HG03066 (cell line): ENCODE results near the gene RAD23A.
"Not testable (repeated sequence)": the region's sequence is repeated elsewhere in the genome, so short reads cannot be mapped to it uniquely, and the experiment has no call there.

Experiments
- ATAC-seq: cut with Tn5 transposase; IDR thresholded peaks from one replicate; pipeline ENCODE4 v1.9.1; 2021; ENCODE audit warnings: low read depth; ENCODE audit not compliant: unreplicated experiment

Gene RAD23A

DNA sequence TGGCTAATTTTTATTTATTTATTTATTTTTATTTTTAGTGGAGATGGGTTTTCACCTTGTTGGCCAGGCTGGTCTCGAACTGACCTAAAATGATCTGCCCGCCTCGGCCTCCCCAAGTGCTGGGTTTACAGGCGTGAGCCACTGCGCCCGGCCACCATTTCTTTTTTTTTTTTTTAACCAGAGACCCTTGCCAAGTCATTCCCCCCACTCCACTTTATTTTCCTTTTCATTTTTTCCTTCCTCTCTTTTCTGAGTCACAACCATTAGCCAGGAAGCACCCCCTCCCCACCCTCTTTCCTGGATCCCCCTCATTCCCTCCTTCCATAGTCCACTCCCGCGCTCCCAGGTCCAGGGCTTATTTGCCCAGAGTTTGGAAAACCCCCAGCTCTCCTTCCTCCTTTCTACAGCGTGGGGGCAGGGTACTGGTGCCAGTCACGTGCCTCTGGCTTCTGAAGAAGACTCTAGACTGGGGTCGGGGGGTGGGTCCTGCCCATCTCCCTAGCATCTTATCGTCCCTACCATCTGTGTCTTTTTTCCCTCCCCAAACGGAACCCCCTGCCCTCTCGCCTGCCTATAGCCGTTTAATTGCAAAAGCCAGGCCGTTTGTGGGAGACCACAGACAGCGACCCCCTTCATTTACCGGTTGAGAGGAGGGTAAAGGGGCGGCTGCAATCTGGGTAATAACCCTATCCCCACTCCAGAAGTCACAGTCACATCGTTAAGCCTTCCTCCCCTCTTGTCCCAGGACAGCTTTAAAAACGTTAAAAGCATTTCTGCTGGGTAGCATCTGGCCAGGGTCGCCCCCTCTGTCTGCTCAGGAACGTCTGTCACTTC is 8.4 kb upstream of the RAD23A start:
- ATAC-seq: no peak

- peak; percentile 85 for ATAC-seq
These were observed 7.5 kb upstream of the RAD23A start, which contains the start of gene CALR for GRCh38 chr19:12937927-12938778. TSS of gene CALR (plus strand) at chr19:12938609. CDS start at chr19:12938680, 71 bp downstream.

- ATAC-seq: no peak
These were observed 6.7 kb upstream of the RAD23A start for GRCh38 chr19:12938779-12939601.

DNA sequence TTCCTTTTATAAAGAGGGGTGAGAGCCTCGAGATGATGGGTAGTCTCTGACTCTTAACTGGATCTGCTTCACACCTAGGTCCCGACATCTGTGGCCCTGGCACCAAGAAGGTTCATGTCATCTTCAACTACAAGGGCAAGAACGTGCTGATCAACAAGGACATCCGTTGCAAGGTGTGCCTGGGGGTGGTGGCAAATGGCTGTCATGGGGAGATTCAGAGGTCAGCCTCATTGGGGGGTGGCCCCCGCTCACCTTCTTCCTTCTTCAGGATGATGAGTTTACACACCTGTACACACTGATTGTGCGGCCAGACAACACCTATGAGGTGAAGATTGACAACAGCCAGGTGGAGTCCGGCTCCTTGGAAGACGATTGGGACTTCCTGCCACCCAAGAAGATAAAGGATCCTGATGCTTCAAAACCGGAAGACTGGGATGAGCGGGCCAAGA is 5.7 kb upstream of the RAD23A start:
- no peak for ATAC-seq

DNA sequence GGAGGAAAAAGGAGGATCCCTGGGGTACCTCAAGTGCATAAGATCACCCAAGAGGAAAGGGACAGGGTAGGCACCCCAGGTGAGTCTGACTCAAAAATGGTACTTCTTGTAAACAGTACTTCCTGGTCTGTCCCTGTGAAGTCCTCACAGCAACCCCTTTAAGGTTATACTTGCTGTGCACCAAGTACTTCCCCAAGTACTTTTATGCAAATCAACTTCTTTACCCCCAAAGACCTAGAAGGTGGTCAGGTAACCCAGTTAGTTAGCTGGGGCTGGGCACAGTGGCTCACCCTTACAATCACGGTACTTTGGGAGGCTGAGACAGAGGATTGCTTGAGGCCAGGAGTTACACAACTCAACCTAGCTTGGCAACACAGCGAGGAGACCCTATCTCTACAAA is 4.8 kb upstream of the RAD23A start:
- no peak for ATAC-seq

DNA sequence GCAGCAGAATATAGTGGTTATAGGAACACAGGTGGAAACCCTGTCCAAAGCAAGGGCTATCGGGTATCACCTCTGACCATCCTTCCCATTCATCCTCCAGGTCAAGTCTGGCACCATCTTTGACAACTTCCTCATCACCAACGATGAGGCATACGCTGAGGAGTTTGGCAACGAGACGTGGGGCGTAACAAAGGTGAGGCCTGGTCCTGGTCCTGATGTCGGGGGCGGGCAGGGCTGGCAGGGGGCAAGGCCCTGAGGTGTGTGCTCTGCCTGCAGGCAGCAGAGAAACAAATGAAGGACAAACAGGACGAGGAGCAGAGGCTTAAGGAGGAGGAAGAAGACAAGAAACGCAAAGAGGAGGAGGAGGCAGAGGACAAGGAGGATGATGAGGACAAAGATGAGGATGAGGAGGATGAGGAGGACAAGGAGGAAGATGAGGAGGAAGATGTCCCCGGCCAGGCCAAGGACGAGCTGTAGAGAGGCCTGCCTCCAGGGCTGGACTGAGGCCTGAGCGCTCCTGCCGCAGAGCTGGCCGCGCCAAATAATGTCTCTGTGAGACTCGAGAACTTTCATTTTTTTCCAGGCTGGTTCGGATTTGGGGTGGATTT is 2.1 kb upstream of the RAD23A start:
- ATAC-seq: no peak

DNA sequence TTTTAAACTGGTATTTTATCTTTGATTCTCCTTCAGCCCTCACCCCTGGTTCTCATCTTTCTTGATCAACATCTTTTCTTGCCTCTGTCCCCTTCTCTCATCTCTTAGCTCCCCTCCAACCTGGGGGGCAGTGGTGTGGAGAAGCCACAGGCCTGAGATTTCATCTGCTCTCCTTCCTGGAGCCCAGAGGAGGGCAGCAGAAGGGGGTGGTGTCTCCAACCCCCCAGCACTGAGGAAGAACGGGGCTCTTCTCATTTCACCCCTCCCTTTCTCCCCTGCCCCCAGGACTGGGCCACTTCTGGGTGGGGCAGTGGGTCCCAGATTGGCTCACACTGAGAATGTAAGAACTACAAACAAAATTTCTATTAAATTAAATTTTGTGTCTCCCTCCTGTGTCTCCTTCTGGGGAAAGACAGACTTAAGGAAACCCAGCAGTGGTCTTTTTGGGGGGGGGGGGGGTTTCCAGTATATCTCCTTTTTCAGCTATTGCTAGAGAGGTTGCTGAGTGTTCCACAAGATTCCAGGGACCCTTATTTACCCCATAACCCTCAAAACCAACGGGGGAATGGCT is 1.5 kb upstream of the RAD23A start:
- ATAC-seq: no peak

- no peak for ATAC-seq
These were observed 545 bp downstream of the RAD23A start for GRCh38 chr19:12946092-12946721.

GRCh38 chr19:12946731-12947496 is 1.3 kb downstream of the RAD23A start:
- ATAC-seq: no peak

DNA sequence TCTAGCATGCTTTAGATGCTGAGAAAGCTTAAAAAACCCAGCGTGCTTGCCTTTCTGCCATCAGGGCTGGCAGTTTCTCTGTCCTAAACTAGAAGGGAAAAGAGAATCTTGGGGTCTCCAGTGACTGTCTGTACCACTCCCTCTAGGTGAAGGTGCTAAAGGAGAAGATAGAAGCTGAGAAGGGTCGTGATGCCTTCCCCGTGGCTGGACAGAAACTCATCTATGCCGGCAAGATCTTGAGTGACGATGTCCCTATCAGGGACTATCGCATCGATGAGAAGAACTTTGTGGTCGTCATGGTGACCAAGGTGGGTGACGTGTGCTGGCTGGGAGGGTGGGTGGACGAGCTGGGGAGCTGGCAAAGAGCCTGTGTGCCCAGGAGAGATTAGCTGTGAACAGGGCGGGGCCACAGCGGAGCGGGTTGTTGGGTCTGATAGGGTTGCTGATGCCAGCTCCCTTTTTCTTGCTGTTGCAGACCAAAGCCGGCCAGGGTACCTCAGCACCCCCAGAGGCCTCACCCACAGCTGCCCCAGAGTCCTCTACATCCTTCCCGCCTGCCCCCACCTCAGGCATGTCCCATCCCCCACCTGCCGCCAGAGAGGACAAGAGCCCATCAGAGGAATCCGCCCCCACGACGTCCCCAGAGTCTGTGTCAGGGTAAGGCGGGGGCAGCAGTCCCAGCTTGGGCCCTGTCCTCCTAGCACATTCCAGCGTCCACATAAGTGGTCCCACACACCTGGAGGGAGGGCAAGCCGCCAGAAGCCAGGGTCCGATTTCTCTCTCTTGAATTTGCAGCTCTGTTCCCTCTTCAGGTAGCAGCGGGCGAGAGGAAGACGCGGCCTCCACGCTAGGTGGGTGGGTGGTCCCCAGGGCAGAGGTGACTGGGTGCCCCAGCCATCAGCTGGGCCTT is 2.3 kb downstream of the RAD23A start:
- ATAC-seq: no peak

DNA sequence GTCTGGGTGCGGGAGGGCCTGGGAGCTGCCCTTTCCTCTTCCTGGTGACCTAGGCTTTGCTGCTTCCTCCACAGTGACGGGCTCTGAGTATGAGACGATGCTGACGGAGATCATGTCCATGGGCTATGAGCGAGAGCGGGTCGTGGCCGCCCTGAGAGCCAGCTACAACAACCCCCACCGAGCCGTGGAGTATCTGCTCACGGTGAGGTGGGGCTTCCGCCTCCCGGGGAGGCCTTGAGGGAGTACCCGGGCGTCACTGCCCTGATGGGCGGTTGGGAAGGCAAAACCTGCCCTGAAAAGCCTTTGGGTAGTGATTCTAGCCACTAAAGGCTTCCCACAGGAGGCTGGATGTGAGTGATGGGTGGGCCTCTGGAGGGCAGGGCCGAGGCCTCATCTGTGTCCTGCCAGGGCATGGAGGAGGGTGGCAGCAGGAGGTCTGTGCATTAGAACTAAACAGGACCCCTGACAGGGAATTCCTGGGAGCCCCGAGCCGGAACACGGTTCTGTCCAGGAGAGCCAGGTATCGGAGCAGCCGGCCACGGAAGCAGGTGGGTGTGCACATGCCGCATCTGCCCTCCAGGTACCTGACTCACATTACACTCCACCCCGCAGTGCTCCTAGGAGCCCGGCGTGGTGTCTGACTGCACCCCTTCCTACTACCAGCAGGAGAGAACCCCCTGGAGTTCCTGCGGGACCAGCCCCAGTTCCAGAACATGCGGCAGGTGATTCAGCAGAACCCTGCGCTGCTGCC is 3.1 kb downstream of the RAD23A start:
- ATAC-seq: no peak

GRCh38 chr19:12949363-12950283 is 4.0 kb downstream of the RAD23A start:
- no peak for ATAC-seq

GRCh38 chr19:12952050-12952449 is 6.4 kb downstream of the RAD23A start:
- not testable (repeated sequence) for ATAC-seq

- ATAC-seq: no peak
These were observed 7.0 kb downstream of the RAD23A start for GRCh38 chr19:12952488-12953137.

DNA sequence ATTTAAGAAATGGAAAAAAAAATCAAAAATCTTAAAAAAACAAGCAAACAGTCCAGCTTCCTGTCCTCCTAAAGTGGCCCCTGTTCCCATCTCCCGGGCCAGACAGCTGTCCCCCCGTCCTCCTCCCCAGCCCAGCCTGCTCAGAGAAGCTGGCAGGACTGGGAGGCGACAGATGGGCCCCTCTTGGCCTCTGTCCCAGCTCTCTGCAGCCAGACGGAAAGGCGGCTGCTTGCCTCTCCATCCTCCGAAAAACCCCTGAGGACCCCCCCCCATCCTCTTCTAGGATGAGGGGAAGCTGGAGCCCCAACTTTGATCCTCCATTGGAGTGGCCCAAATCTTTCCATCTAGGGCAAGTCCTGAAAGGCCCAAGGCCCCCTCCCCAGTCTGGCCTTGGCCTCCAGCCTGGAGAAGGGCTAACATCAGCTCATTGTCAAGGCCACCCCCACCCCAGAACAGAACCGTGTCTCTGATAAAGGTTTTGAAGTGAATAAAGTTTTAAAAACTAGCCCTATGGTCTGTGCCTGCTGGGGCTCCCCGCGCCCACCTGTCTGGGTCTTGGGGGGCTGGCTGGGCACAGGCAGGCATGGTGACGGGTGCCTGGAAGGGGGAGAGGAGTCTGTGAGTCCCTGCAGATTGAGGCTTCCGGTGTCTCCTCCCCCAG is 7.6 kb downstream of the RAD23A start:
- no peak for ATAC-seq
